HG02588 (cell line): ENCODE measurements around the gene LIPM.
"Not testable (repeated sequence)": the region's sequence is repeated elsewhere in the genome, so short reads cannot be mapped to it uniquely, and the experiment has no call there.

ENCODE experiments used
- ATAC-seq: cut with Tn5 transposase; IDR thresholded peaks from one replicate; pipeline ENCODE4 v1.9.1; 2021; ENCODE audit warnings: mild to moderate bottlenecking, moderate library complexity; ENCODE audit not compliant: unreplicated experiment

The LIPM gene

DNA sequence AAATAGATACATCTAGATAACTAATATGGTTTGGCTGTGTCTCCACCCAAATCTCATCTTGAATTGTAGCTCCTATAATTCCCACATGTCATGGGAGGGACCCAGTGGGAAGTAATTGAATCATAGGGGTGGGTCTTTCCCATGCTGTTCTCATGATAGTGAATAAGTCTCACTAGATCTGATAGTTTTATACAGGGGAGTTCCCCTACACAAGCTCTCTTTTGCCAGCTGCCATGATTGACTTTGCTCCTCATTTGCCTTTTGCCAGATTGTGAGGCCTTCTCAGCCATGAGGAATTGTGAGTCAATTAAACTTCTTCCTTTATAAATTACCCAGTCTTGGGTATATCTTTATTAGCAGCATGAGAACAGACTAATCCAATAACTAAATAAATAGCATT, 35.1 kb downstream of the LIPM start:
- ATAC-seq: not testable (repeated sequence)

DNA sequence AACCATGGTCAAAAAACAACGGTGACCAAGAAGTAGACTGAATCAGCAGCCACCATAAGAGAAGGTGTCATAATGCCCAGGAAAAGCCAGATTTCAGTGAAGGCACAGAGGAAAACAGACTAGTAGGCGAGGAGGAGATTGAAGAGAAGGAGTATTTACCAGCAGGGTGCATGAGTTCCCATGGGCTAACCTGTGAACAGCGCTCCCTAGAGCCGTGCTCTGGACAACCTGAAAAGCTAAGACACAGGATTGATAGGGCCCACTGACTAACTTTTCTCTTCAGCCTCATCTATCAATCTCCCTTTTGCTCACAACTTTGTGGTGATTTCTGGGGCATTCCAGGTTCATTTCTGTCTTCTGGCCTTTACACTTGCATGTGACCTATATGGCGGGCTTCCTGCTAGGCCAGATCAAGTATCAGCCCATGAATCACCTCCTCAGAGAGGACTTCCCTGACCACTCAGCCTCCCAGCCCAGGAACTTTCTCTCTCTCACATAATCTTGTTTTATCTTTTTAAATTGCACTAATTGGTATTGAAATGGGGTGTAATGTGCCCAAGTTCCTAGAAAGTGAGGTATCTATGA, 36.3 kb downstream of the LIPM start:
- no peak for ATAC-seq

DNA sequence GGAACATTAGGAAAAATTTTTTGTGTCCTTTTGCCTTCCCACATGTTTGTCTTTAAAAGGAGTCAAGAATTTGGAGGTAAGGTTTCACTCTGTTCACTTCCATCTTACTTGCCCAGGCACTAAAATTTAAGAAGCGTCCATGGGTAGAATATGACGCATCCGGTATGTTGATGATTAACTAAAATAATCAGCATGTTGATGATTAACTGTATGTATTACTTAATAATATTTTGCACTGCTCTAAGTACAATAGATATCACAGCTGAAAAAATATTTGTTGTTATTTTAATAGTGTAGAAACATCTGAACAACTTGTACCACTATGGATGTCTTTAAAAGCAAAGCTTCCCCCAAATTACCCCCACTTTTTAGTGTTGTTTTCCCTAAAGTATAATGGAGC, 37.6 kb downstream of the LIPM start:
- ATAC-seq: no peak

DNA sequence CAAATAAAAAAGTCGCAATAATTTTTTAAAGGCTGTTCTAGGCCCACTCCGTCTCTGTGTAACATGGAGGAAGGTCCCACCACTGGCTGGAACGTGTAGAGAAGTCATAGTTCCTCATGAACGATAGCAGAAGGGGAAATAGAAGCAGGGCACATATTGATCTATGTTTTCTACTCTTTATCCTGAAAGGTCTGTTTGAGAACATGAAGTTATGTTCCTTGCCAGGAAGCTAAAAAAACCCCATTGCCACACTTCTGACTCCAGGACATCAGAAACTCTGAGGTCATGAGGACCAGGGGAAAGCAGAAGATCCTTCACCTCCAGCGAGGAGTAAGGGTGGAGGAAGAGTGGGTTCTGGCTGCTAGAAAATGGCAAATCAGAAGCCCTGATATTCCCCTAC, 38.4 kb downstream of the LIPM start:
- ATAC-seq: no peak

- ATAC-seq: no peak
Measured at GRCh38 chr10:88841316-88842111, 39.0 kb downstream of the LIPM start.

- ATAC-seq: no peak
Measured at GRCh38 chr10:88843171-88843570, 40.6 kb downstream of the LIPM start.

GRCh38 chr10:88848499-88848898, 46.0 kb downstream of the LIPM start:
- ATAC-seq: no peak

- ATAC-seq: no peak
Measured at GRCh38 chr10:88849234-88849633, 46.7 kb downstream of the LIPM start.

- no peak for ATAC-seq
Measured at GRCh38 chr10:88850712-88851111, 48.2 kb downstream of the LIPM start.

- no peak for ATAC-seq
Measured at GRCh38 chr10:88851706-88852105, 49.2 kb downstream of the LIPM start, which contains the start of gene ANKRD22. Gene ANKRD22 (minus strand): TSS chr10:88851844. CDS start chr10:88851607, 237 bp downstream.

GRCh38 chr10:88852327-88852726, 49.8 kb downstream of the LIPM start:
- ATAC-seq: no peak

DNA sequence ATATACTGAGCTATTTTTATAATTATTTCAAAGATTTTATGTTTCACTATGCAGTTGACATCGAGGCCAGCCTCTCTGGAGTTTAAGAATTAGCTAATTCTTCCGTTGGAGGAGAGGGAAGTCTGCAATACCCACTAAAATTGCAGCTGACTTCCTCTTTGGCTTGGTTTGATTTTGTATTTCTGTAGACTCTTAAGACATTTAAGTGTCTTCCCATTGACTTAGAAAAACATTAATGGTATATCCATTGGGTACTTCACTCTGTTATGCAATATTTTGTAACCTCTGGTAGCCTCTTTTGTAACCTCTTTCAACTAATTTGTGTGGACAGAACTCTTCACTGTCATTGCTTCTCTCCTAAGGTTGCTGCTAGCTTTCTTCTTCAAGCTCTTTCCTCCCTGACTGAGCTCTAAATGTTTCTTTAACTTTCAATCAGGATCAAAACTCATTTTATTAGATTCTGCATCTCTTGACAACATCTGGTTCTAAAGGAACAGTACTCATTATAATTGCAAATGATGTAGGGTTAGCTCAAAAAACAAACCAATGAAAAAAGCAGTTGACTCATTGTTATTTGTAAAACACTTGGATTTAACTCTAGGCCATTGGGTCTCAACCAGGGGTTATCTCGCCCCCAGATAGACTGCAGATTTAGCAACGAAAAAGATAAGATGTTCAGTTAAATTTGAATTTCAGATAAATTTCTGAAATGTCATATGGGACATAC, 50.8 kb downstream of the LIPM start:
- no peak for ATAC-seq

DNA sequence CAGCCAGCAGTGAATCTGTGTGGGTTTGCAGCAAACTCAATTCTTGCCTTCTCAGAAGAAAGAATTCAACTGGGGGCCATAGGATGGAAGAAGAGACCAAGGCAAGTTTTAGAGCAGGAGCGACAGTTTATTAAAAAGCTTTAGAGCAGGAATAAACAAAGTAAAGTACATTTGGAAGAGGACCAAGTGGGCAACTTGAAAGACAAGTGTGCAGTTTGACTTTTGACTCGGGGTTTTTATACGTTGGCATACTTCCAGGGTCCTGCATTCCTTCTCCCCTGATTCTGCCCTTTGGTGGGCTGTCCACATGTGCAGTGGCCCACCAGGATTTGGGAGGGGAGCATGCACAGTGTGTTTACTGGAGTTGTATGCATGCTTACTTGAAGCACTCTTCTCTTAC, 52.2 kb downstream of the LIPM start:
- ATAC-seq: no peak

DNA sequence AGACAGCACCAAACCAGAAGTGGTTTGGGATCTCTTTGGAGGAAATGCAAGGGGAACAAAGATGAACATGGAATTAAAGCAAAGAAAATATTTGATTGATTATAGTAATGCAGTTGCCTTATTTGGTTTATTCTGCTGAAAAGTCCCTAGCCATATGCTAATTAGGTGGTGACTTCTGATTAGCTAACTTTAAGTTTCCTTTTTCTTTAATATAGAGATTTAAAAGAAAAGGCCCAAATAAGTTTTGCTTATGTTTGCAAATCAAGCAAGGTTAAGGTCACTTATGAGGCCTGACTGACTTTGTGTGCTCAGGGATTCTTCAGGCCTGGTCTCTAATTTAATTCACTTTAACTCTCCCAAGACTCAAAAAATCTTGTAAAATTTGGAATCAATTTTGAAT, 55.3 kb downstream of the LIPM start:
- no peak for ATAC-seq

DNA sequence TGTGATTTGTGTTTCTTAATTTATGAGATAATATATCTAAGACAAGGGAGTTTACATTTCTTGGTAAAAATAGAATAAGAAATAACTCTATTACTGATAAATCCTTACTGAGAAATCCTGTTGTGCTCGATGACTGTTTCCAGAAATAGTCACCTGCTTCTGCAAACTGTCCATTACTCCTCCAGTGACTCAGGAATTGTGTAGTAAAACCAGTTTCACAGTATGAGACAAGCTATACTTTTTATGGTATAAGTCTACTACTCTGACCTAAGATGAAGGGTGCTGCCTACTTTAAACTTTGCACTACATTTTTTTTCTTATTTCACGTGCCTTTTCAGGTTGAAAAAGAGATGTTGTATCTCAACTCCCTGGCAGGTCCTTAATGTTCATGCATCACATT, 56.0 kb downstream of the LIPM start:
- ATAC-seq: no peak

GRCh38 chr10:88861036-88861435, 58.5 kb downstream of the LIPM start:
- ATAC-seq: no peak

- no peak for ATAC-seq
Measured at GRCh38 chr10:88865281-88865876, 62.8 kb downstream of the LIPM start.

DNA sequence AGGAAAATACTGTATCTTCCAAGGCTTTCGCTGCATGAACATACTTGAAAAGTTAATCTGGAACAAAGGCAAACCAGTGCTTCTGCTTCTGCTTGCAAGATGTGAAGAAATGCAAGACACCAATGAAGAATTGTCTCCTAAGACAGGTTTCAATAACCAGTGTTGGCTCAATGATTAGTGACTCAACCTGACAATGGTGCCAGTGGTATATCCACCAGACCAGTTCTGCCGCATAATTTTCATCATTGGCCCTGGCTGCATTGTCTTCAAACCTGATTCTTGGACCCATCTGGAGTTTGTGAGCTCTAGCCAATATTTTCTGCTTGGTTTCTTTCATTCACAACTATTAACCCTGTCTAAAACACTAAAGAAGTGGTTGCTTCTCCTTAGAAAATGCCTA, 63.9 kb downstream of the LIPM start:
- ATAC-seq: no peak

DNA sequence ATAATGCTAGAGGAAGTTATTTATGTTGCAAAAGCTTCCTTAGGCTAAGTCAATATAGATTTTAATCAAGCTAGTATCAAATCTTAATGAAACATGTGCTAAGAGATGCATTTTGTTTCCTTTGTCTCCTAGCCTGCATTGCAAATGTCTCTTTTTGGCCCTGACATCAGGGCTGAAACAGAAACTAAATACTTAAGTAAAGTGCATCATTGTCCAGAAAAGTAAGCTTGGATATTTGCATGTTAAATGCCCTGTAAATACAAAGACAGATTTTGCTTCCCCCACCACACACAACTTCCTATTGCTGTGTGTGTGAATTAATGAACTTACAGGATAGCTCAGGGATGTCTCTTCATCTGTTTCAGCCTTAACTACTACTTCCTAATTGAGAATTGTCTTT, 67.6 kb downstream of the LIPM start:
- no peak for ATAC-seq
